H9 (cell line): ENCODE data around the gene BLNK. TPM values are rescaled to one million over a fixed set of nuclear protein-coding genes. Genes with fewer than 3 reads are reported as not detected.
A peak's percentile ranks its signal among the peaks of the same experiment; 100 is the strongest.

Source experiments
- DNase-seq: peaks from one replicate; pipeline ENCODE4 v3.0.0-alpha.2; 2017
- H2AFZ ChIP-seq: one replicate; pipeline ENCODE4 v1.6.1; 2013; ENCODE audit warnings: mild to moderate bottlenecking, low read length, control low read depth, moderate library complexity
- H2AK5ac ChIP-seq: 2 replicates; pipeline ENCODE4 v1.6.1; 2013; ENCODE audit warnings: low read length, control low read depth, mixed read lengths; ENCODE audit not compliant: insufficient read length
- H2BK120ac ChIP-seq: one replicate; pipeline ENCODE4 v1.6.1; 2013; ENCODE audit warnings: low read depth, mild to moderate bottlenecking, low read length, control low read depth, inconsistent platforms; ENCODE audit not compliant: poor library complexity, severe bottlenecking
- H2BK12ac ChIP-seq: 2 replicates; pipeline ENCODE4 v1.6.1; 2013; ENCODE audit warnings: low read length, control low read depth, mixed read lengths, low read depth; ENCODE audit not compliant: insufficient read length
- H2BK15ac ChIP-seq: 2 replicates; pipeline ENCODE4 v1.6.1; 2013; ENCODE audit warnings: low read depth, low read length, control low read depth
- H2BK20ac ChIP-seq: one replicate; pipeline ENCODE4 v1.6.1; 2013; ENCODE audit warnings: low read depth, mild to moderate bottlenecking, low read length, control low read depth, inconsistent platforms; ENCODE audit not compliant: poor library complexity, severe bottlenecking
- H2BK5ac ChIP-seq: 2 replicates; pipeline ENCODE4 v1.6.1; 2013; ENCODE audit warnings: low read length, control low read depth, mixed read lengths; ENCODE audit not compliant: insufficient read length
- H3K14ac ChIP-seq: 2 replicates; pipeline ENCODE4 v1.6.1; 2013; ENCODE audit warnings: low read length, control low read depth; ENCODE audit not compliant: insufficient read depth
- H3K18ac ChIP-seq: 2 replicates; pipeline ENCODE4 v1.6.1; 2013; ENCODE audit warnings: low read depth, mild to moderate bottlenecking, mixed read lengths, low read length, control low read depth; ENCODE audit not compliant: insufficient read length
- H3K23ac ChIP-seq: 2 replicates; pipeline ENCODE4 v1.6.1; 2013; ENCODE audit warnings: low read length, control low read depth, mixed read lengths, low read depth; ENCODE audit not compliant: insufficient read length
- H3K23me2 ChIP-seq: 2 replicates; pipeline ENCODE4 v1.6.1; 2013; ENCODE audit warnings: low read depth, mild to moderate bottlenecking, mixed read lengths, low read length, control low read depth; ENCODE audit not compliant: insufficient read length, poor library complexity, severe bottlenecking
- H3K27ac ChIP-seq: 2 replicates; pipeline ENCODE4 v1.5.1; 2013; ENCODE audit warnings: low read length, control low read depth, mixed read lengths, low read depth; ENCODE audit not compliant: insufficient read length
- H3K27me3 ChIP-seq: 2 replicates; pipeline ENCODE4 v1.6.1; 2013; ENCODE audit warnings: low read length, control low read depth, inconsistent platforms; ENCODE audit not compliant: insufficient read depth
- H3K4ac ChIP-seq: 2 replicates; pipeline ENCODE4 v1.6.1; 2013; ENCODE audit warnings: low read depth, mild to moderate bottlenecking, control low read depth, inconsistent platforms, low read length, moderate library complexity
- H3K4me1 ChIP-seq: 2 replicates; pipeline ENCODE4 v1.6.1; 2013; ENCODE audit warnings: low read length, control low read depth, inconsistent platforms; ENCODE audit not compliant: insufficient read depth
- H3K4me2 ChIP-seq: 2 replicates; pipeline ENCODE4 v1.6.1; 2013; ENCODE audit warnings: low read length, control low read depth, mixed read lengths; ENCODE audit not compliant: insufficient read length, insufficient read depth
- H3K56ac ChIP-seq: 2 replicates; pipeline ENCODE4 v1.6.1; 2013; ENCODE audit warnings: low read depth, mild to moderate bottlenecking, mixed read lengths, low read length, control low read depth; ENCODE audit not compliant: insufficient read length
- H3K79me1 ChIP-seq: 2 replicates; pipeline ENCODE4 v1.6.1; 2013; ENCODE audit warnings: low read depth, mild to moderate bottlenecking, moderate library complexity, low read length, control low read depth, inconsistent platforms; ENCODE audit not compliant: insufficient read depth, poor library complexity, severe bottlenecking
- H3K79me2 ChIP-seq: 2 replicates; pipeline ENCODE4 v1.6.1; 2013; ENCODE audit warnings: low read length, control low read depth, inconsistent platforms; ENCODE audit not compliant: insufficient read depth
- H3K9ac ChIP-seq: 2 replicates; pipeline ENCODE4 v1.6.1; 2013; ENCODE audit warnings: low read length, control low read depth, mixed read lengths; ENCODE audit not compliant: insufficient read length; ENCODE audit errors: extremely low read depth
- H3K9me3 ChIP-seq: one replicate; pipeline ENCODE4 v1.6.1; 2013; ENCODE audit warnings: low read depth, low read length, inconsistent platforms; ENCODE audit not compliant: control insufficient read depth
- H3T11ph ChIP-seq: one replicate; pipeline ENCODE4 v1.6.1; 2013; ENCODE audit warnings: mild to moderate bottlenecking, low read length, control low read depth, inconsistent platforms
- H4K20me1 ChIP-seq: one replicate; pipeline ENCODE4 v1.6.1; 2013; ENCODE audit not compliant: control insufficient read depth, insufficient read length, insufficient read depth
- H4K5ac ChIP-seq: 2 replicates; pipeline ENCODE4 v1.6.1; 2013; ENCODE audit warnings: low read depth, mild to moderate bottlenecking, mixed read lengths, low read length, control low read depth; ENCODE audit not compliant: insufficient read length
- H4K8ac ChIP-seq: replicated peaks from 2 replicates; pipeline ENCODE4 v1.6.1; 2013; ENCODE audit warnings: low read length, control low read depth, mixed read lengths, low read depth; ENCODE audit not compliant: insufficient read length
- H4K91ac ChIP-seq: 2 replicates; pipeline ENCODE4 v1.6.1; 2013; ENCODE audit warnings: low read depth, mild to moderate bottlenecking, moderate library complexity, mixed read lengths, low read length, control low read depth; ENCODE audit not compliant: insufficient read length
- H3K27ac Mint-ChIP-seq, 3 experiments: 2 replicates in 2 of 3; 3 replicates in 1 of 3; pipeline ENCODE4 v1.8.0; 2020 to 2021; ENCODE audit warnings: mixed read lengths in 3 of 3, mild to moderate bottlenecking in 1 of 3, moderate library complexity in 1 of 3
- H3K27me3 Mint-ChIP-seq: 2 replicates; pipeline ENCODE4 v1.8.0; 2021; ENCODE audit warnings: low read depth, mild to moderate bottlenecking, moderate library complexity, mixed read lengths
- H3K36me3 Mint-ChIP-seq, 3 experiments: 2 replicates in 2 of 3; 3 replicates in 1 of 3; pipeline ENCODE4 v1.8.0; 2020 to 2021; ENCODE audit warnings: low read depth in 3 of 3, mixed read lengths in 3 of 3; ENCODE audit not compliant: insufficient read depth in 1 of 3
- H3K4me1 Mint-ChIP-seq, 2 experiments: 2 replicates each; pipeline ENCODE4 v1.8.0; 2020; ENCODE audit warnings: mixed read lengths in 2 of 2
- H3K4me3 Mint-ChIP-seq, 2 experiments: 2 replicates in 1 of 2; 3 replicates in 1 of 2; pipeline ENCODE4 v1.8.0; 2020 to 2021; ENCODE audit warnings: mild to moderate bottlenecking in 2 of 2, mixed read lengths in 2 of 2, moderate library complexity in 1 of 2
- H3K9me3 Mint-ChIP-seq, 2 experiments: 2 replicates in 1 of 2; 3 replicates in 1 of 2; pipeline ENCODE4 v1.8.0; 2020; ENCODE audit warnings: mild to moderate bottlenecking in 2 of 2, mixed read lengths in 2 of 2, moderate library complexity in 1 of 2
- WGBS: extraction: QIAGEN DNeasy Blood & Tissue Kit; methylation state at CpG from one replicate; pipeline ENCODE4 v1.1.7; 2013; ENCODE audit warnings: missing lambda C conversion rate, low lambda C conversion rate, mixed read lengths; ENCODE audit not compliant: insufficient read length; ENCODE audit errors: extremely low coverage; 5-methylcytosine and 5-hydroxymethylcytosine counted together
- total RNA-seq: library from RNA; stranded (reverse); gene quantifications from 2 replicates; pipeline ENCODE4 v1.2.1, GENCODE V29; 2021
- TF ChIP-seq, protein P1 (sequence below): fragments of 200-600 bp; sonication (generic); conservative IDR thresholded peaks from 3 replicates; pipeline ENCODE4 v1.8.0; 2021; ENCODE audit warnings: antibody characterized with exemption, mild to moderate bottlenecking

BLNK gene
- total RNA-seq, 1 experiment from 2014 or later = not detected

DNA sequence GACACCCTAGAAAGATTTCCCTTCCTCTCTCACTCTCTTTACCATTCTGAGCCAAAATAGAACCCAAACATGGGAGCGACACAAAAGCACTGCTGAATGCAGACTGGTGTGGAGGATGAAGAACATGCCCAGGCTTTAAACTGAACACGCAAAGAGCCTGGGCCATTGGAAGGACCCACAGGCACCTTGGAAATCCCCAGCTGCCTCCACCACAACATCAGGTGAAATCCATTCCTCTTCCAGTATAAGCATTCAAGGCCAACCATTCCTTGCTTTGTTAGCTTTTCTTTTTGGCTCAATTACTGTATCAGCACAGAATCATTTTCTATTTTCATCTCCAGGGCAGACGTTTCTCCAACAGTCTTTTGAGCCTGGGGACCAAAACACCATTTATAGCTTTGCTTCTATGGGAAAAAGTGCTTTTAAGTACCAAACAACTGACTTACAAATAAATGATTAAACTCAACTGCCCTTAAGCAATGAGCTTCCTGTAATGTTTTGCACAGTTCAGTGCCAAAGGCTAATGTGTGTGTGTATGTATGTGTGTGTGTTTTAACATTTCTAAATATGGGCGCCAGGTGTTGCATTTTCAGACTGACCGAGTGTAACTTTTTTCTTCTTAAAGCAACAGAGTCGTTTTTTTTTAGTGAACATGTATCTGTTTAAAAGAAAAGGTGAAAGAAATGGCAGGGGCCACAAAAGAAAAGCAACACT lies 16.2 kb upstream of the BLNK start:
- TF ChIP-seq, protein P1, sequence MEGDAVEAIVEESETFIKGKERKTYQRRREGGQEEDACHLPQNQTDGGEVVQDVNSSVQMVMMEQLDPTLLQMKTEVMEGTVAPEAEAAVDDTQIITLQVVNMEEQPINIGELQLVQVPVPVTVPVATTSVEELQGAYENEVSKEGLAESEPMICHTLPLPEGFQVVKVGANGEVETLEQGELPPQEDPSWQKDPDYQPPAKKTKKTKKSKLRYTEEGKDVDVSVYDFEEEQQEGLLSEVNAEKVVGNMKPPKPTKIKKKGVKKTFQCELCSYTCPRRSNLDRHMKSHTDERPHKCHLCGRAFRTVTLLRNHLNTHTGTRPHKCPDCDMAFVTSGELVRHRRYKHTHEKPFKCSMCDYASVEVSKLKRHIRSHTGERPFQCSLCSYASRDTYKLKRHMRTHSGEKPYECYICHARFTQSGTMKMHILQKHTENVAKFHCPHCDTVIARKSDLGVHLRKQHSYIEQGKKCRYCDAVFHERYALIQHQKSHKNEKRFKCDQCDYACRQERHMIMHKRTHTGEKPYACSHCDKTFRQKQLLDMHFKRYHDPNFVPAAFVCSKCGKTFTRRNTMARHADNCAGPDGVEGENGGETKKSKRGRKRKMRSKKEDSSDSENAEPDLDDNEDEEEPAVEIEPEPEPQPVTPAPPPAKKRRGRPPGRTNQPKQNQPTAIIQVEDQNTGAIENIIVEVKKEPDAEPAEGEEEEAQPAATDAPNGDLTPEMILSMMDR = no peak

More for the DNA sequence above, 16.2 kb upstream of the BLNK start:
- Histone ChIP-seq H3K9ac (no peak overlapping the region), H4K91ac (no peak overlapping the region), H4K20me1 (no peaks in the 10 kb centered on the region), H3K9me3 (no peaks in the 10 kb centered on the region), H3K56ac (no peak overlapping the region), H3K23ac (no peak overlapping the region), H2BK20ac (no peak overlapping the region), H3K27me3 (no peaks in the 10 kb centered on the region), H3K79me2 (no peaks in the 10 kb centered on the region), H3K18ac (no peak overlapping the region), H3K4ac (no peak overlapping the region), H2BK5ac (no peak overlapping the region), H2AFZ (no peak overlapping the region), H2AK5ac (no peak overlapping the region), H4K5ac (no peak overlapping the region), H2BK120ac (no peak overlapping the region), H4K8ac (no peak overlapping the region), H3K23me2 (no peaks in the 10 kb centered on the region), H3K4me2 (no peak overlapping the region), H2BK12ac (no peak overlapping the region), H3K14ac (0 out of 2 replicates have a peak overlapping the region, but pooled peaks have one; percentile 15), H3K79me1 (no peaks in the 10 kb centered on the region), H3K4me1 (peaks cover 3% of the 10 kb centered on the region), H3K27ac (no peak overlapping the region), H3T11ph (no peak overlapping the region), H2BK15ac (no peak overlapping the region)
- Mint-ChIP-seq H3K27me3 (no peaks in the 10 kb centered on the region), H3K4me3 (no peak overlapping the region), H3K4me1 (peaks cover 10 to 21% of the 10 kb centered on the region in 2 experiments), H3K27ac (no peak overlapping the region), H3K36me3 (no peaks in the 10 kb centered on the region), H3K9me3 (no peaks in the 10 kb centered on the region)
- no CpG with 5 or more reads among the region's 6 CpGs for WGBS
- DNase-seq = no peak
